GM19397 (cell line): ENCODE data around the gene GSTT4.
"Not testable (repeated sequence)": the region's sequence is repeated elsewhere in the genome, so short reads cannot be mapped to it uniquely, and the experiment has no call there.

Experiments used
- ATAC-seq: cut with Tn5 transposase; IDR thresholded peaks from one replicate; pipeline ENCODE4 v1.9.1; 2021; ENCODE audit warnings: mild to moderate bottlenecking, moderate library complexity; ENCODE audit not compliant: unreplicated experiment

GSTT4 gene

DNA sequence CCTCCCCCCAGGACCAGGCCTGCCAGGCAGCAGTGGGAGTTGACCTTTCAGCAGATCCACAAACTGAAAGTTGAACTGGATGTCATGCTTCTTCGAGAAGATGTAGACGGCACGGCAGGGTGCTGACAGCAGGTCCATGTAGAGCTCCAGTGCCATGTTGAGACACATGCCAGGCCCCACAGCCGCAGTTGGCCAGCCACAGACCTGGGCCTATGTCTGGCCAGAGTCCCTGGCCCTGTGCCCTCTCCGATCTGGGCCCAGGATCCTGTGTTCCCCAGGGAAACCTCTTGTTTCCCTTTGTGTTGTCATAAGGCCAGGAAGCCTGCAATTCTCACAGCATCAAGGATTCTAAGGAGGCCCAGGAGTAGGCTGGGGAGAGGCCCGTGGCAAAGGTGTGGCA, at the start of gene GSTT4:
TSS of gene GSTT4 (minus strand) at position 253 of the 400 bp plus-strand sequence. CDS start at position 156, 97 bp downstream.
- no peak for ATAC-seq

DNA sequence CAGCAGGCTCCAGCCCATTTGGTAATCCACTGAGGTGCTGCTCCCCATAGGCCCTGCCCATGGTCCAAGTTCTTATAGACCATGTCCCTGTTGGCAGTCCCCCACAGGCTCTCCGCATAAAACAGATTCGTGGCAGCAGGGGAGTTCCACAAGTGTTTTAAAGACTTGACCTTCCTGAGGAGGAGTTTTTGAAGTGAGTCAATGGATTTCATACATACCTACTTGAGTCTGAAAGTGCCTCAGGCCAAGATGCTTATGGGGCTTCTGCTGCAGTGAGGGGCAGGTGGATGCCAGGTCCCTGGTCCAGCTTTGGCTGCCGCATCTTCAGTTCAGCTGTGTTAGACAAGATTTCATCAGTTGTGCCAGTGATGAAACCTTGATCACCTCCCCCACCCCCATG, 49.1 kb upstream of the GSTT4 start:
- ATAC-seq, result no peak

DNA sequence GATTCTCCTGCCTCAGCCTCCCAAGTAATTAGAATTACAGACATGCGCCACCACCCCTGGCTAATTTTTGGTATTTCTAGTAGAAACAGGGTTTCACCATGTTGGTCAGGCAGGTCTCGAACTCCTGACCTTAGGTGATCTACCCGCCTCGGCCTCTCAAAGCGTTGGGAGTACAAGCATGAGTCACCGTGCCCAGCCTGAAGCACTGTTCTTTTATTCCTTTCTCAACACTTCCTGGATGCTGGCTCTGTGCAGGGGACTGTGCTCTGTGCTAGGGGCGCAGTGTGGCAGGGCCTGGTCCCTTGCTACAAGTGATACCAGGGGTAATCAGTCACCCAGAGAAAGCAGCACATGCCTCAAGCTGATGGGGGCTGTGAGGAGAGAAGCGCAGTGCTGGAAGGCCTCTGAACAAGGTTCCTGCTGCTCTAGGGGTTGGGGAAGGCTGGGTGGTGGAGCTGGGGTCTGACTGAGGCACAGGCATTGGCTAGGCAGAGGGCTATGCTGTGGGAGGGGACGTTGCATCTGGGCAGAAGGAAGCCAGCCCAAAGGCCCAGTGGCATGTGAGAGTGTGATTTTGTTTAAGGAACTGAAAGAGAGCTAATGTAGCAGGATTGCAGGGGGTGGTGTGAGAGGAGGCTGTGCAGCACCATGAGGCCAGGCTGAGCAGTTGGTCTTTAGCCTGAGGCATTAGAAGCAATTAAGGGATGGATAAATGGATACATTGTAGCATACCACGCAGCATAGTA, 48.4 kb upstream of the GSTT4 start:
- no peak for ATAC-seq

DNA sequence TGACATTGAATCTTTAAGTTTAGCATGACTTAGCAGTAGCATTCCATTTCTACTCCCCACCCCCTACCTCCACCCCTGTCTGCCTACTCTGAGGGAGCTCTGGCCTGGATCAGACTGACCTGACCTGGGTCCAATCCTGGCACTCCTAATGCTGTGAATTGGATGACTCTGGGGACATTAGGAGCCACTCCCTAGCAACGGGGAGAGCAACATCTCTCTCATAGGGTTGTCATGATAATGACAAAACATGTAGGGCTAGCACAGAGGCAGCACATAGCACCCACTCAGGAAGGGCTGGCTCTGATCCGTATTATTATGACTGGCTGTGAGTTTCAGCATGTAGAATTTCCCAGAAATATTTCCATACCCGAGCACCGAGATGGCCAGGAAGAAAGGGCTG, 46.3 kb upstream of the GSTT4 start:
- ATAC-seq, result no peak

DNA sequence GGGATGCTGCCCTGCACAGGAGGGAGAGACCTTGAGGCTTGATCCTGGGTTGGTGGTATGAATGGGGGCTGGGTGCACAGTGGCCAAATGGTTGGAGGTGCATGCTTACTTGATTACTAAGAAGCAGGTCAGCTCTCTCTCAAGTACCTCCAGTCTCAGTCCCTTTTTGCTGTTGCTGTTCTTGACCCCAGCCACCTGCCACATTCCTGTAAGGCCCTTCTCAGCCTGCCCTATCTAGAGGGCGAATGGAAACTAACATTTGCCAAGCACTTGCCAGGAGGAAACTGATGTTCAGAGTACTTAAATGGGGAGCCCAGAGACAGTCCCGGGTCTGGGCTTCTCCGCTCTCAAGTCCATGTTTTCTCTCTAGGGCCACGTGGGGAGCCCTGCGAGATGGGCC, 45.8 kb upstream of the GSTT4 start:
- no peak for ATAC-seq

DNA sequence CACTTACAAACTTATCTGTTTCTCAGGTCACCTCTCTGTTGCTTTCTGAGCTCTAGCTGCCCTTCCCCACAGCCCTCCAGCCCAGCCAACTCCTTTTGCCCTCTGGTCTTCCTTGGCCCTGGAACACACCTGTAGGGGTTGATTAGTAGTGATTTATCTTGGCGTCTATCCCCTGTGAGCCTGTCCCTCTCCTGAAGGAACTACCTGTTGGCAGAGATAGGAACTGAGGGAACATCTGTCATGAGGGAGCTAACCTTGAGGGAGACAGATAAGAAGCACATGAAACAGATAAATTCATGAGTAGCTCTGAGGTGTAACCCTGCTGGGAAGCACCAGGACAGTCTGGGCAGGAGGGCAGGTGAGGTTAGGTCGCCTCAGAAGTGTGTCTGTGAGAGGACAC, 44.7 kb upstream of the GSTT4 start:
- no peak for ATAC-seq

DNA sequence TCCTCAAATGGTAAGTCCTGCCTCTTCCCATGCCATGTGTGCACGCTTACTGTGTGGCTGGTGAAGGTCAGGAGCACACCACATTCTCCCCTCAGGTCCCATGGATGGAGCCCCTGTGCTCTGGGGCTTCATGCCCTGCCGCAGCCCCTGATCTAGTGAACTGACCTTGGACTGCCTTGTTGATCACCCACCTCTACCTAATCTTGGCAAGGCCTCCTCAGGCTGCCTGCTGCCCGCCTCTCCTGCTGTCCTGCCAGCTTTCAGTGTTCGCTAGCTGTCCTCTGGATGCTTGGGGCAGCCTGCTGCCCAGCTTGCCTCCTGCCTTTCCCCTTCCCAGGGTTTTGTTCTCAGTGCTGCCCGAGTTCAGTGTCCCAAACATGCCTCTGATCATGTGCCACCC, 44.0 kb upstream of the GSTT4 start:
- no peak for ATAC-seq

DNA sequence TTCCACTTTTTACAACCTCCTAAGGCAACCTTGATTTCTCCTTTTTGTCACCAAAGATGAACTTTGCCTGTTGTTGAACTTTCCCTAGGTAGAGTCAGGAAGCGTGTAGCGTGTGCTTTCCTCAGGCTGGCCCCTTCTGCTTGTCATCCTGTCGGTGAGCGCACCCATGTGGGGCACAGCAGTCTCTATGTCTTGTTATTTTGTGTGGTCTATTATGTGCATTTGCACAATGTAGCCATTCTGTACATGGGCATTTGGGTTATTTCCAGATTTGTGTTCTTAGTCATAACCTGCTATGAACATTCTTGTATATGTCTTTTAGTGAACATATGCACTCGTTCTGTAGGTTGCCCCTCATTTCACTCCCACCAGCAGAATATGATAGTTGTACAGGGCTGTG, 40.8 kb upstream of the GSTT4 start:
- no peak for ATAC-seq

DNA sequence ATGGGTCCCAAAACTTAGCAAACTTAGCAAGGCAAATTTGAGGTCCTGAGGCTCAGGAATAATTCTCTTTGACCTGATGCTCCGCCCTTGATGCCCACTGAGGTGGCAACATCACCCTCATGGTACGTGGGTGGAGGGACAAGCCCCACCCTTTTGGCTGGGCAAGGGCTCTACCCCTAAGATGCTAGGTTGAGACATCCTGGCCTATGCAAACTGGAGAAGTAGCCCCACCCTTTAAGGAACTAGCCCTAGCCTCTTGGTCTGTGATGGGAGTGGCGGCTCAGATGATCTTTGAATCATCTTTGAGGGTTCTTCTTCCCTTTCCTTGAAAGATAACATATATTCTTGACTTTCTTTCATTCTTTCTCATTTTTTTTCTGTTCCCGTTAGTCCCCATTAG, 38.7 kb upstream of the GSTT4 start:
- no peak for ATAC-seq

DNA sequence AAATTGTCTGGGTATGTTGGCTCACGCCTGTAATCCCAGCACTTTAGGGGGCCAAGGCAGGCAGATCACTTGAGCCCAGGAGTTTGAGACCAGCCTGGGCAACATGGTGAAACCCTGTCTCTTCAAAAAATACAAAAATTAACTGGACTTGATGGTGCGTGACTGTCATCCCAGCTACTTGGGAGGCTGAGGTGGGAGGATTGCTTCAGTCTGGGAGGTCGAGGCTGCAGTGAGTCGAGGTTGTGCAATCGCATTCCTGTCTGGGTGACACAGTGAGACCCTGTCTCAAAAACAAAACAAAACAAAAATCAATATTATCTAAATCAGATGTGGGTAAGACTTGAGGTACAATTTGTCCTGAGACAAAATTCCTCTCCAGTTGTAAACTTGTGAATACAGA, 38.2 kb upstream of the GSTT4 start:
- not testable (repeated sequence) for ATAC-seq

DNA sequence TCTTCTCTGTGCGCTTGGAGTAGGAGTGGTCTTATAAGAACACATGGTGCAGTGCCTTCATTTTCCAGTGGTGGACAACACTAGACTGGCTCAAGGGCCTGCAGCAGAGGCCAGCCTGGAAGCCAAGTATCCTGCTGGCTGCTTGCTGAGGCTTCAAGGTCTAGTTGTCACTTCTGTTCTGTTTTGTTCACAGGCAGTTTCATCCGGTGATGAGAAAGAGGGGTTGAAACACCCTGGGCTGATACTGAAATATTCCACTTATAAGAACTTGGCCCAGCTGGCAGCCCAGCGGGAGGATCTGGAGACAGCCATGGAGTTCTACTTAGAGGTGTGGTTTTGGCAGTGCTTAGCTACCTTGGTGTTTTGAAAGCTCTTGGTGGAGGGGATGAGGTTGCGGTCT, 35.7 kb upstream of the GSTT4 start:
- ATAC-seq, result no peak

DNA sequence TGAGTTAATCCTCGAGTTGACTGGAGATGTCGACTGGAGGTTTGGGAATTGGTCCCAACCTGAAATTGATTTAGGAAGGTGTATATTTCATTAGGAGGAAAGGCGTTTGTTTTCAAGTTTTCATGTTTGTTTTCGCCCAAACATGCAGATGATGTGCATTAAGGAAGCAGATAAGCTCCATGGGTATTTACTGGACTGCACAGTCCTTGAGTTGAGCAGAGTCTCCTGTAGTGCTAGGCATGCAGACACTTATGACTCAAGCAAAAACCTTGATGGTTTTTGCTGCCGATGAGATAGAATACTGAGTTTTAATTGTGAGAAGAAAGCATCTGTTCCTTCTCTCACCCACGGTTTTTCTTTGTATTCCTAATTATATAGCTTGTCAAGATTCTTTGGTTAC, 33.8 kb upstream of the GSTT4 start:
- ATAC-seq, result no peak

DNA sequence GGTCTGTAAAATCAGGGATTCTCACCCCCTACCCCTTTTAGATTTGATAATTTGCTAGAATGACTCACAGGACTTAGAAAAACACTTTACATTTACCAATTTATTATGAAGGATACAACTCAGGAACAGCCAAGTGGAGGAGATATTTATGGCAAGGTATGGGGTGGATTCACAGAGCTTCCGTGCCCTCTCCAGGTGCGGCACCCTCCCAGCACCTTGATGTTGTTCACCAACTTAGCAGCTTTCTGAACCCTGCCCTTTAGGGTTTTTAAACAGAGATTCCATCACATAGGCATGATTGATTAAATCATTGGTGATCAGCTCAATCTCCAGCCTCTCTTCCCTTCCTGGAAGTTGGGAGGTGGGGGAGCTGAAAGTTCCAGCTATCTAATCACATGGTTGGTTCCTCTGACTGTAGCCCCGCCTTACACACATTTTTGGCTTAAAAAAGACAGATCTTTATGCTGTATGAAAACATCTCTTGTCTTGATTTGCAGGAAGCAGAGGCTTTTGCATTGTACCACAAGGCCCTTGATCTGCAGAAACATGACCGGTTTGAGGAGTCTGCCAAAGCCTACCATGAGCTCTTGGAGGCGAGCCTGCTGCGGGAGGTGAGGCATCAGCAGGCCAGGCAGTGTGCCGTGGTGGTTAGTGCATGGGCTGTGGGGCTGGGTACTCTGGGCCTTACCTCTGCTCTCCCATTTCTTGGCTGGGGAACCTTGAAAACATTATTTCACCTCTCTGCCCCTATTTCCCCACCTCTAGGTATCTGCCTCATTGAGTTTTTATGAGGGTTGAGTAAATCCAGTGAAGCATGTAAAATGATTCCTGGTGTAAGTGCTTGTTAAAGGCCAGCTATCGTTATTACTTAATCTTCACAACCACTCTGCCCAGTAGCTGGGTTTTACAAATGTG, 32.9 kb upstream of the GSTT4 start:
- no peak for ATAC-seq

DNA sequence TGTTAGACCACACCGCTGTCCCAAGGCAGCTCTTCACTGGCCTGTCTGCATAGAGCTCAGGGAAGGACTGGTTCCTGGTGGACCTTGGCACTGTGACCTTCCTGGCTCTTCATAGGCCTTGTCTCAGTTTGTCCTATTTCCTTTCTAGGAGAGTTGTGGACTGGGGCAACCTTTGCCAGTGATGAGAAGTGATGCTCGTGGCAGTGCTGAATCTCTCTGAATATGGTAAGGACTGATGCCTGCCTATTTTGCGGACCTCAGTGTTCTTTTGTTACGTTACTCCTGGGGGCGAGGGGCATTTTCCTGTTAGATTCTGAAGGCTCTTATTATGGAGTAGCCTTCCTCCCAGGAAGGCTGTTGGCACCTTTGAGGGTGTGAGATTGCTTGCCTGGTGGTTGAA, 30.0 kb upstream of the GSTT4 start:
- ATAC-seq, result no peak

DNA sequence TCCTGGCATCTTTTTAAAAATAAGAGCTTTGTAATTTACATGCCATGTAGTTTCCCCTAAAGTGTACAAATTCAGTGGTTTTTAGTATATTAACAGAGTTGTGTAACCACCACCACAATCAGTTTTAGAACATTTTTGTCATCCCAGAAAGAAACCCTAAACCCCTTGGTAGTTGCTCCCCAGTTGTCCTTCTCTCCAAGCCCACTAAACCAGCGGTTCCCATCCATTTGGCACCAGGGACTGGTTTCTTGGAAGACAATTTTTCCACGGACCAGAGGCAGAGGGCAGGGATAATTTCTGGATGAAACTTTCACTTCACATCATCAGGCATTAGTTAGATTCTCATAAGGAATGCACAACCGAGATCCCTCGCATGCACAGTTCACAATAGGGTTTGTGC, 28.5 kb upstream of the GSTT4 start:
- ATAC-seq, result no peak

DNA sequence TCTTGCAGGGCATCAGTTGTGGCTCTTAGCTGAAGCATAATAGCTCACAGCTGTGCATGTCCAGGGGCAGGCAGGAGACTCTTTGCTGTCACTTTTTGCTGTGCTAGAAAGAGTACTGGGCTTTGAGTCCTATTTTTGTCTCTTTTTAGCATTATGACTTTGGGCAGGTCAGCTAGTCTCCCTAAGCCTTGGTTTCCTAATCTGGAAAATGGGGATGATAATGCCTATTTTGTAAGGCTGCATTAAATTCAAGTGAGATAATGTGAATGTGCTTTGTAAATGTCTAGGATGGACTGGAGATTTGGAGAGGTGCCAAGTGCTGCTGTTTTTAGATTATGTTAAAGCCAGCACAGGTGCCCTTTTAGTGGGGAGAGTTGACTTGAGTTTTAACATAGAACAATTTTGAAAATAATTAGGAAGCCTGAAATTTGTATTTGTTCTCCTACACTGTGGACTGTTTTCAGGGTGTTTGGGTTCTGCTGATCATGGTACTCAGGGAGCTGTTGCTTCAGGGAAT, 25.0 kb upstream of the GSTT4 start:
- ATAC-seq, result no peak

DNA sequence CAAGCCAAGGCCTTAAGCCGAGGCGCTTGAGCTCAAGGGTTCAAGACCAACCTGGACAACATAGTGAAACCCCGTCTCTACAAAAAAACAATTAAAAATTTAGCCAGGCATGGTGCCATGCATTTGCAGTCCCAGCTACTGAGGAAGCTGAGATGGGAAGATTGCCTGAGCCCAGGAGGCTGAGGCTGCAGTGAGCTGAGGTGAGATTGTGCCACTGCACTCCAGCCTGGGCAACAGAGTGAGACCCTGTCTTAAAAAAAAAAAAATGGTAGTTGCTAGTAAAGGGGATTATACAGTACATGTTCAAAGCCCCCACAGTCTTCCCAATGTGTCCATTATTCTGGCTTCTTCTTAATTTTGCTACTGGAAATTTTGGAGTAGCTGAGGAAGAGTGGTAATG, 24.1 kb upstream of the GSTT4 start:
- no peak for ATAC-seq

DNA sequence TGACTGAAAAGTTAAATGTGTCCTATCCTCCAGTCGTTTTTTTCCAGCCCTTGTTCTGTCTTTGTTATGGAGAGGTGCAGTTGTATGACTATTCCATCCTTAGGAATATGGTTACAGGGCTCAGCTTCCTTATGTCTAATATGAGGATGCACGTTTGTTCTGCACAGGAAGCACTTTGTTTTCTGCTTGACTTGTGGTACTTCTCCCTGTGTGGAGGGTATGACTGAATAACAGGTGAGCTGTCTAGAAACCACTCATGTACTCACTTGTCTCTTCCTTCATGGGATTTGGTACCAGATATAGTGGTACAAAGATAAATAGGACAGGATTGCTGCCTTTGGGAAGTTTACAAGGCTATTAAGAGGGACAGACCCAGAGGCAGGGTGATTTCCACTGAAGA, 23.3 kb upstream of the GSTT4 start:
- no peak for ATAC-seq

DNA sequence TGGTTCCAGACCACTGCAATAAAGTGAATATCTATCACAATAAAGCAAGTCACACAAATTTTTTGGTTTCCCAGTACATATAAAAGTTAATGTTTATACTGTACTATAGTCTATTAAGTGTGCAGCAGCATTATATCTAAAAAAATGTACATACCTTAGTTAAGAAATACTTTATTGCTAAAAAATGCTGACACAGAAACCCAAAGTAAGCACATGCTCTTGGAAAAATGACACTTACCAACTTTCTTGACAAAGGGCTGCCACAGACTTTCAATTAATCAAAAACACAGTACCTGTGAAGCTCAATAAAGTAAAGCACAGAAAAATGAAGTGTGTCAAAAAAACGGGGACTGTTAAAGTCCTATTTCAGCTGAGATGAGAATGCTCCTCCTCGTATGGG, 22.7 kb upstream of the GSTT4 start:
- no peak for ATAC-seq

DNA sequence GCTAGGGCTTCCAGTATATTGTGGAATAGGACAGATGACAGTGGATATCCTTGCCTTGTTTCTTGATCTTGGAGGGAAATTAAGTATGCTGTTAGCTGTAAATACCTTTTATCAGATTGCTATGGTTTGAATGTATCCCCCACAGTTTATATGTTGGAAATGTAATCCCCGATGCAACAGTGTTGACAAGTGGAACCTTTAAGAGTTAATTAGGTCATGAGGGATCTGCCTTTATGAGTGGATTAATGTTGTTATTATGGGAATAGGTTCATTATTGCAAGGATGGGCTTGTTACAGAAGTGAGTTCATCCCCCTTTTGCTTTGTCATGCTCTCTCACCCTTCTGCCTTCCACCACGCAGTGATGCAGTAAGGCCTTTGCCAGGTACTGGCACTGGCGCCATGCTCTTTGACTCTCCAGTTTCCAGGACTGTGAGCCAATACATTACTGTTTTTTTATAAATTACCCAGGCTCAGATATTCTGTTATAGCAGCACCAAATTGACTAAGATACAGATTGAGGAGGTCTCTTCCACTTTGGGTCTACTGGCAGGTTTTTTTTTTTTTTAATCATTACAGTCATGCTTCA, 22.2 kb upstream of the GSTT4 start:
- no peak for ATAC-seq

DNA sequence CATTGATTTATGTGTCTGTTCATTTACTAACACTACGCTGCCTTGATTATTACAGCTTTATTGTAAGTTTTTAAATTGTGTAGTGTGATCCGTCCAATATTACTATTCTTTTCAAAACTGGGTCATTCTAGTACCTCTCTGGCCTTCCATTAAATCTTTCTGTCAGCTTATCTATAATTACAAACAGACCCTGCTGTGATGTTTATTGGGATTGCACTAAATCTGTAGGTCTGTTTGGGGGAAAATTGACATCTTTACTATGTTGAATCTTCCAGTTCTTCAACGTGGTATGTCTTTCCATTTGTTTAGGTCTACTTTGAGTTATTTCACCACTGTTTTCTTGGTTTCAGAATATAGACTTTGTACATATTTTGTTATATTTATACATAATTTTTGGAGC, 21.5 kb upstream of the GSTT4 start:
- no peak for ATAC-seq

DNA sequence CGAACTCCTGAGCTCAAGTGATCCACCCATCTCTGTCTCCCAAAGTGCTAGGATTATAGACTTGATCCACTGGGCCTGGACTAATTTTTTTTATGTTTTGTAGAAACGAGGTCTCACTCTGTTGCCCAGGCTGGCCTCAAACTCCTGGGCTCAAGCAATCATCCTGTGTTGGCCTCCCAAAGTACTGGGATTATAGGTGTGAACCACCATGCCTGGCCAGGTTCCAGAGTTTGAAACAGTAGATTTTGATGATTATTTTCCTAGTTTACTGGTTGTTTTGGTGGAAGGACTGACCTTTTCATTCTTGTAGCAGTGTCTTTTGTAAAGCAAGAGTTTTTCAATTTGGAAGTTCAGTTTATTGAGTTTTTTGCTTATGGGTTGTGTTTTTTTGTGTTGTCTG, 20.8 kb upstream of the GSTT4 start:
- no peak for ATAC-seq
